Measurements from ENCODE around the gene OR5AL1. TPM values are rescaled to one million over a fixed set of nuclear protein-coding genes. Genes with fewer than 3 reads are reported as not detected.

OR5AL1 gene
- not detected in 2 replicates for total RNA-seq (2013; cell fraction: nucleolus; rRNA removed)
- total RNA-seq (2014; rRNA removed) (not detected in 2 replicates), total RNA-seq (2014; rRNA removed; fragmentation: Illumina TruSeq; extraction: Trizol) (not detected in 2 replicates), total RNA-seq (2021) (not detected in 2 replicates), polyA plus RNA-seq (2011; rRNA removed) (not detected in 2 replicates), polyA plus RNA-seq (2014; fragmentation: Illumina TruSeq; extraction: Trizol) (not detected in 2 replicates), polyA plus RNA-seq (2014; fragmentation: Nextera tagmentation; extraction: Ambion mirVana) (not detected), polyA plus RNA-seq (2014; rRNA removed) (not detected in 2 replicates), polyA plus RNA-seq (2016; fragmentation: Nextera tagmentation; extraction: Ambion mirVana) (not detected), polyA minus RNA-seq (2011; rRNA and poly(A)+ RNA removed) (not detected in 2 replicates), Bru-seq, nascent RNA (not detected), BruChase-seq, experiment 1, labeled RNA remaining after a 6-hour chase (not detected), BruChase-seq, experiment 2, labeled RNA remaining after a 2-hour chase (not detected)
- not detected for polyA plus RNA-seq (2011; ENCODE audit: low read depth)
- not detected in 2 replicates for polyA plus RNA-seq (2011; cell fraction: cytosol; rRNA removed)
- not detected in 2 replicates for polyA plus RNA-seq (2011; cell fraction: nucleus; rRNA removed)
- not detected in 2 replicates for polyA plus RNA-seq (2012)
- not detected in 2 replicates for polyA minus RNA-seq (2011; cell fraction: cytosol; rRNA and poly(A)+ RNA removed)
- polyA minus RNA-seq (2011; cell fraction: nucleus; rRNA and poly(A)+ RNA removed) = not detected in 2 replicates
- long read RNA-seq, experiment 1 = 0 reads
- long read RNA-seq, experiment 2 = 0 reads

DNA sequence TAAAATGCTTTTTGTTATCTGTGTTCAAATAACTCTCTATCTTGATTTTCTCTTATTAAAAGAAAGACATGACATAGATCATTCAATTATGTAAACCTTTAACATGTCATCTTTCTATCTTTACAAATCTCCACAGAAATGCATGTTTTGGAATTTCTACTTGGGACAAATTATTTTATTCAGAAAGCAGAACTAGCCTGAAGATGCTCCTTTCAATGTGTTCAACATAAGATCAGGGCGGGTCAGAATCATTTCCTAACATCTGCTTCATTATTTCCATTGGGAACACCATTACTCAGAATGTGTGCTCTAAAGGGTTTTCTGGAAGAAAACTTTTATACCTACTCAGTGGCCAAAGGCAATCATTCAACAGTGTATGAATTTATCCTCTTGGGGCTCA lies at the start of gene OR5AL1:
TSS of gene OR5AL1 (plus strand) at position 301 of the 400 bp plus-strand sequence.
- Histone ChIP-seq H3K4me2 (ENCODE audit: control insufficient read depth, insufficient read depth) (no peak within 1 kb of the TSS), H3K9me3 (replicated peaks; ENCODE audit: control insufficient read depth, insufficient read depth, low read length) (no peaks in the 10 kb centered on the region), H3K4me1 (ENCODE audit: control insufficient read depth, insufficient read depth, low read length) (no peaks in the 10 kb centered on the region), H3K27me3 (replicated peaks in 1 of 2; ENCODE audit: control insufficient read depth in 2 of 2, insufficient read depth in 2 of 2, low read length in 1 of 2) (no peaks in the 10 kb centered on the region), H3K9ac (ENCODE audit: control insufficient read depth, insufficient read depth, low read length) (no peak within 1 kb of the TSS), H2AFZ (ENCODE audit: control insufficient read depth, low read depth, low read length) (no peak within 1 kb of the TSS), H3K36me3 (ENCODE audit: control insufficient read depth in 2 of 2, insufficient read depth in 2 of 2, low read length in 1 of 2) (no peaks in the 10 kb centered on the region), H3K27ac (ENCODE audit: control insufficient read depth, insufficient read depth) (no peak within 1 kb of the TSS), H4K20me1 (ENCODE audit: control insufficient read depth, insufficient read depth) (no peaks in the 10 kb centered on the region), H3K4me3 (no peak within 1 kb of the TSS), H3K79me2 (ENCODE audit: control insufficient read depth, insufficient read depth, low read length) (no peaks in the 10 kb centered on the region)
- RAD21 ChIA-PET (ENCODE audit: unreplicated experiment) = no interaction called here
- in situ Hi-C loops (cut with MboI) (no loop called here), intact Hi-C loops (cut with micrococcal nuclease; ENCODE audit: unreplicated experiment) (no loop called here)
- ATAC-seq (no peak), FAIRE-seq (no peak), DNase-seq (ENCODE audit: low read depth, low spot score) (no peak)
- 13% methylated on average over 1 of the region's 1 CpG for WGBS (ENCODE audit: insufficient coverage, insufficient replicate concordance, low lambda C conversion rate, missing lambda C conversion rate)
- CTCF ChIA-PET = no interaction called here
- SMC1A ChIA-PET (ENCODE audit: uncharacterized antibody, unreplicated experiment) = no interaction called here
- BruUV-seq (replicated peaks) = no TSS peak
- TF ChIP-seq HDAC6 (IDR thresholded peaks at IDR 0.05; ENCODE audit: unreplicated experiment) (no peak), RUNX3 (IDR thresholded peaks at IDR 0.05; ENCODE audit: low read length) (no peak)
- POLR2A ChIA-PET = no interaction called here

DNA sequence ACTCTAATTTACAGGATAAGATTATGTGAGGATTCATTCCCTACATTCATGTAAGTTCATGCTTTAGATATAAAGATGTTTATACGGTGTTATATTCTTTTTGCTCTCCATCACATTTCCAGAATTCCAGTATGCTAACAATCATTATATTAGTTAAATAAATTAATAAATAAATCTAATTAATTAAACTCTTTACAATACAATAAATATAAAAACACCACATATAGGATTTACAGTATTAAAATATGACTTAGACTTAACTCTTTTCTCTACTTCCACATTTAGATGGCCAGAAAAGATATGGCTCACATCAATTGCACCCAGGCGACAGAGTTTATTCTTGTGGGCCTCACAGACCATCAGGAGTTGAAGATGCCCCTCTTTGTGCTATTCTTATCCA lies 37.2 kb upstream of the OR5AL1 start, which contains the start of gene OR8U1:
TSS of gene OR8U1 (plus strand) at position 301 of the 400 bp plus-strand sequence. CDS start at position 301, 0 bp downstream.
- TF ChIP-seq ZNF622 (IDR thresholded peaks at IDR 0.05) = no peak
- TF ChIP-seq, protein P1, sequence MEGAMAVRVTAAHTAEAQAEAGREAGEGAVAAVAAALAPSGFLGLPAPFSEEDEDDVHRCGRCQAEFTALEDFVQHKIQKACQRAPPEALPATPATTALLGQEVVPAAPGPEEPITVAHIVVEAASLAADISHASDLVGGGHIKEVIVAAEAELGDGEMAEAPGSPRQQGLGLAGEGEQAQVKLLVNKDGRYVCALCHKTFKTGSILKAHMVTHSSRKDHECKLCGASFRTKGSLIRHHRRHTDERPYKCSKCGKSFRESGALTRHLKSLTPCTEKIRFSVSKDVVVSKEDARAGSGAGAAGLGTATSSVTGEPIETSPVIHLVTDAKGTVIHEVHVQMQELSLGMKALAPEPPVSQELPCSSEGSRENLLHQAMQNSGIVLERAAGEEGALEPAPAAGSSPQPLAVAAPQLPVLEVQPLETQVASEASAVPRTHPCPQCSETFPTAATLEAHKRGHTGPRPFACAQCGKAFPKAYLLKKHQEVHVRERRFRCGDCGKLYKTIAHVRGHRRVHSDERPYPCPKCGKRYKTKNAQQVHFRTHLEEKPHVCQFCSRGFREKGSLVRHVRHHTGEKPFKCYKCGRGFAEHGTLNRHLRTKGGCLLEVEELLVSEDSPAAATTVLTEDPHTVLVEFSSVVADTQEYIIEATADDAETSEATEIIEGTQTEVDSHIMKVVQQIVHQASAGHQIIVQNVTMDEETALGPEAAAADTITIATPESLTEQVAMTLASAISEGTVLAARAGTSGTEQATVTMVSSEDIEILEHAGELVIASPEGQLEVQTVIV (IDR thresholded peaks at IDR 0.05; ENCODE audit: borderline replicate concordance, partially characterized antibody) = no peak
- no peak for TF ChIP-seq CREB1 (IDR thresholded peaks at IDR 0.05; ENCODE audit: low read depth)
- TF ChIP-seq CBX5 (IDR thresholded peaks at IDR 0.05; ENCODE audit: low read depth) = no peak
- no peak for TF ChIP-seq YBX1 (IDR thresholded peaks at IDR 0.05)
- no peak for TF ChIP-seq STAT3 (IDR thresholded peaks at IDR 0.05; ENCODE audit: low read depth, low read length)
- no peak for TF ChIP-seq NFYB (IDR thresholded peaks at IDR 0.05; ENCODE audit: insufficient read depth, low read depth, low read length)
- TF ChIP-seq RAD51 (IDR thresholded peaks at IDR 0.05) = no peak
- no peak for TF ChIP-seq GATAD2B (conservative IDR thresholded peaks at IDR 0.05; ENCODE audit: low read depth)
- no peak for TF ChIP-seq PML (IDR thresholded peaks at IDR 0.05; ENCODE audit: low read length)
- no peak for TF ChIP-seq CBX3 (IDR thresholded peaks at IDR 0.05; ENCODE audit: borderline replicate concordance, low read depth)
- Histone ChIP-seq H3K36me3 (ENCODE audit: control insufficient read depth in 2 of 2, insufficient read depth in 2 of 2, low read length in 1 of 2) (no peaks in the 10 kb centered on the region), H3K27ac (ENCODE audit: control insufficient read depth, insufficient read depth) (no peak within 1 kb of the TSS), H3K4me3 (no peak within 1 kb of the TSS), H3K4me1 (ENCODE audit: control insufficient read depth, insufficient read depth, low read length) (no peaks in the 10 kb centered on the region), H3K27me3 (replicated peaks in 1 of 2; ENCODE audit: control insufficient read depth in 2 of 2, insufficient read depth in 2 of 2, low read length in 1 of 2) (no peaks in the 10 kb centered on the region), H3K9ac (ENCODE audit: control insufficient read depth, insufficient read depth, low read length) (no peak within 1 kb of the TSS), H4K20me1 (ENCODE audit: control insufficient read depth, insufficient read depth) (no peaks in the 10 kb centered on the region), H3K79me2 (ENCODE audit: control insufficient read depth, insufficient read depth, low read length) (no peaks in the 10 kb centered on the region), H3K4me2 (ENCODE audit: control insufficient read depth, insufficient read depth) (no peak within 1 kb of the TSS), H3K9me3 (replicated peaks; ENCODE audit: control insufficient read depth, insufficient read depth, low read length) (no peaks in the 10 kb centered on the region), H2AFZ (ENCODE audit: control insufficient read depth, low read depth, low read length) (no peak within 1 kb of the TSS)
- ChIA-PET RAD21 (ENCODE audit: unreplicated experiment) (no interaction called here), SMC1A (ENCODE audit: uncharacterized antibody, unreplicated experiment) (no interaction called here), CTCF (no interaction called here), POLR2A (no interaction called here)
- no TSS peak for BruUV-seq (replicated peaks)
- no peak for DNase-seq (ENCODE audit: low read depth, low spot score)
- no peak for FAIRE-seq
- 15% methylated on average over 2 of the region's 2 CpGs for WGBS (ENCODE audit: insufficient coverage, insufficient replicate concordance, low lambda C conversion rate, missing lambda C conversion rate)
- no peak for ATAC-seq
- in situ Hi-C loops (cut with MboI) (no loop called here), intact Hi-C loops (cut with micrococcal nuclease; ENCODE audit: unreplicated experiment) (no loop called here)
